HFF-Myc (cell line): Measurements from ENCODE around the gene PRKG1.
"Not testable (repeated sequence)": the region's sequence is repeated elsewhere in the genome, so short reads cannot be mapped to it uniquely, and the experiment has no call there.

Experiments
- DNase-seq: peaks from one replicate; pipeline ENCODE4 v3.0.0-alpha.2; 2011; ENCODE audit warnings: low read depth; ENCODE audit errors: extremely low read depth
- H3K4me3 ChIP-seq: replicated peaks from 2 replicates; pipeline ENCODE4 v1.5.1; 2011; ENCODE audit warnings: low read depth, mild to moderate bottlenecking, control low read depth, low read length
- CTCF ChIP-seq: IDR thresholded peaks from 2 replicates; pipeline ENCODE4 v1.5.1; 2012; ENCODE audit warnings: mild to moderate bottlenecking, low read depth, low read length, control low read depth; ENCODE audit errors: missing control alignments

Gene PRKG1

GRCh38 chr10:51427758-51428157 lies 353.5 kb downstream of the PRKG1 start:
- no peak overlapping the region for H3K4me3 ChIP-seq
- DNase-seq = no peak
- TF ChIP-seq CTCF = no peak

GRCh38 chr10:51430506-51430905 lies 356.2 kb downstream of the PRKG1 start:
- H3K4me3 ChIP-seq = no peak overlapping the region
- no peak for TF ChIP-seq CTCF
- no peak for DNase-seq

GRCh38 chr10:51433949-51434475 lies 359.7 kb downstream of the PRKG1 start:
- no peak overlapping the region for H3K4me3 ChIP-seq
- no peak for DNase-seq
- no peak for TF ChIP-seq CTCF

- no peak overlapping the region for H3K4me3 ChIP-seq
- no peak for TF ChIP-seq CTCF
- DNase-seq = no peak
These were observed 362.5 kb downstream of the PRKG1 start for GRCh38 chr10:51436805-51437204.

- TF ChIP-seq CTCF = no peak
- H3K4me3 ChIP-seq = no peak overlapping the region
- DNase-seq = no peak
These were observed 365.4 kb downstream of the PRKG1 start for GRCh38 chr10:51439645-51440044.

GRCh38 chr10:51445588-51445987 lies 371.3 kb downstream of the PRKG1 start:
- no peak for DNase-seq
- no peak for TF ChIP-seq CTCF
- no peak overlapping the region for H3K4me3 ChIP-seq

GRCh38 chr10:51447119-51447518 lies 372.8 kb downstream of the PRKG1 start:
- DNase-seq = no peak
- no peak for TF ChIP-seq CTCF
- no peak overlapping the region for H3K4me3 ChIP-seq

GRCh38 chr10:51455762-51456161 lies 381.5 kb downstream of the PRKG1 start:
- not testable (repeated sequence) for H3K4me3 ChIP-seq, DNase-seq
